SU-DHL-6 (cell line): ENCODE data around the gene ARHGEF1.
A peak's percentile ranks its signal among the peaks of the same experiment; 100 is the strongest.

Experiments
- H2AFZ ChIP-seq: fragments of 200-600 bp; sonication (generic); 2 replicates; pipeline ENCODE4 v1.6.1; 2014; ENCODE audit warnings: low read depth, mild to moderate bottlenecking, moderate library complexity, mixed read lengths, antibody characterized with exemption, low read length; ENCODE audit not compliant: severe bottlenecking
- H3F3A ChIP-seq: fragments of 200-600 bp; shearing (Covaris generic); 2 replicates; pipeline ENCODE4 v1.6.0; 2016; ENCODE audit warnings: antibody characterized with exemption, mild to moderate bottlenecking; ENCODE audit not compliant: insufficient read depth
- H3K27ac ChIP-seq: fragments of 200-600 bp; sonication (generic); 2 replicates; pipeline ENCODE4 v1.5.1; 2016; ENCODE audit warnings: low read depth, mild to moderate bottlenecking, low read length, moderate library complexity, mixed read lengths
- H3K27me3 ChIP-seq: fragments of 200-600 bp; sonication (generic), shearing (Covaris generic); 2 replicates; pipeline ENCODE4 v1.6.0; 2014; ENCODE audit warnings: mild to moderate bottlenecking, low read length
- H3K36me3 ChIP-seq: fragments of 200-600 bp; sonication (generic); 2 replicates; pipeline ENCODE4 v1.6.1; 2014; ENCODE audit warnings: mild to moderate bottlenecking, low read length, mixed read lengths
- H3K4me2 ChIP-seq: fragments of 300-600, 200-600 bp; shearing (Covaris generic), sonication (generic); 2 replicates; pipeline ENCODE4 v1.6.0; 2014; ENCODE audit warnings: low read length, low read depth, mild to moderate bottlenecking; ENCODE audit not compliant: poor library complexity, severe bottlenecking
- H3K4me3 ChIP-seq: fragments of 200-600 bp; sonication (generic); 2 replicates; pipeline ENCODE4 v1.5.1; 2014; ENCODE audit warnings: antibody characterized with exemption, low read length, mild to moderate bottlenecking, mixed read lengths; ENCODE audit not compliant: insufficient read depth, poor library complexity, severe bottlenecking
- H3K79me2 ChIP-seq: fragments of 200-600 bp; sonication (generic); 2 replicates; pipeline ENCODE4 v1.6.1; 2014; ENCODE audit warnings: mild to moderate bottlenecking, low read length, moderate library complexity; ENCODE audit not compliant: insufficient read depth
- H3K9ac ChIP-seq: fragments of 200-600 bp; sonication (generic); 2 replicates; pipeline ENCODE4 v1.7.0; 2014; ENCODE audit warnings: mild to moderate bottlenecking, low read length
- H3K9me2 ChIP-seq: fragments of 200-600 bp; sonication (generic); replicated peaks from 2 replicates; pipeline ENCODE4 v1.6.1; 2014; ENCODE audit warnings: low read length; ENCODE audit not compliant: insufficient read depth
- H3K9me3 ChIP-seq: fragments of 200-600 bp; sonication (generic); 2 replicates; pipeline ENCODE4 v1.6.1; 2014; ENCODE audit warnings: low read length, mixed read lengths; ENCODE audit not compliant: insufficient read depth
- H4K20me1 ChIP-seq: fragments of 200-600 bp; sonication (generic); 2 replicates; pipeline ENCODE4 v1.6.1; 2014; ENCODE audit warnings: low read depth, mild to moderate bottlenecking, antibody characterized with exemption, low read length, moderate library complexity, mixed read lengths
- EZH2phosphoT487 ChIP-seq: fragments of 200-600 bp; sonication (generic), shearing (Covaris generic); conservative IDR thresholded peaks from 2 replicates; pipeline ENCODE4 v1.6.1; 2018; ENCODE audit warnings: mild to moderate bottlenecking, antibody characterized with exemption, low read length, moderate library complexity, mixed read lengths
- TF ChIP-seq, protein P1 (sequence below): fragments of 200-600 bp; sonication (generic); IDR thresholded peaks from one replicate; pipeline ENCODE4 v1.5.1; 2017; ENCODE audit warnings: antibody characterized with exemption, mild to moderate bottlenecking, low read length, moderate library complexity; ENCODE audit not compliant: insufficient read depth, poor library complexity, severe bottlenecking

The ARHGEF1 gene

DNA sequence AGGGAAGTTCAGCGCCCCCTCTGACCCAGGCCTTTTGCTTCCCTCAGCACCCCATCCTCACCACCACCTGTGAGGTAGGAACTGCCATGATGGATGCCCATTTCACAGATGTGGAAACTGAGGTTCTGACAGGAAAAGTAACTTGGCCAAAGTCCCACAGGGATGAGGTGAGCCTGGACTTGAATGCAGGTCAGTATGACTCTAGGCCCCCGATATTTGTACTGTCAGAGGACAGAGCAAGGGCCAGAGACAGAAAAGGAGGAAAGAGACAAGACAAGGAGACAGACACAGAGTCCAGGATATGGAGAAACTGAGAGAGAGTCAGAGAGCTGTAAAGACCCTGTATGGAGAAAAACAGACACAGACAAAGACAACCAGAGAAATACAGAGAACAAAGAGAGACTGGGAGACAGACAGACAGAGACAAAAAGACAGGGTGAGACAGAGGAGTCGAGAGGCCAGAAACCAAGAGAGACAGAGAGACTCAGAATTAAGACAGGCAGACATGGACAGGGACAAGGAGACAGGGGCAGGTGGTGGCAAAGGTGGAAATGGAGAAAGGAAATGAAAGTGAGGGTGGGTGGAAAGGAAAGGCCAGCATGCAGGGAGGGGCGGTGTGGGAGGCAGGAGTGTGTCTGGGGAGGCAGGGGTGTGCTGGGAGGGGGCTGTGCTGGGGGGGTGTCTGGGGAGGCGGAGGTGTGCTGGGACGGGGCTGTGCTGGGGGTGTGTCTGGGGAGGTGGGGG, 40.2 kb downstream of the ARHGEF1 start:
- no peak for TF ChIP-seq EZH2phosphoT487
- TF ChIP-seq, protein P1, sequence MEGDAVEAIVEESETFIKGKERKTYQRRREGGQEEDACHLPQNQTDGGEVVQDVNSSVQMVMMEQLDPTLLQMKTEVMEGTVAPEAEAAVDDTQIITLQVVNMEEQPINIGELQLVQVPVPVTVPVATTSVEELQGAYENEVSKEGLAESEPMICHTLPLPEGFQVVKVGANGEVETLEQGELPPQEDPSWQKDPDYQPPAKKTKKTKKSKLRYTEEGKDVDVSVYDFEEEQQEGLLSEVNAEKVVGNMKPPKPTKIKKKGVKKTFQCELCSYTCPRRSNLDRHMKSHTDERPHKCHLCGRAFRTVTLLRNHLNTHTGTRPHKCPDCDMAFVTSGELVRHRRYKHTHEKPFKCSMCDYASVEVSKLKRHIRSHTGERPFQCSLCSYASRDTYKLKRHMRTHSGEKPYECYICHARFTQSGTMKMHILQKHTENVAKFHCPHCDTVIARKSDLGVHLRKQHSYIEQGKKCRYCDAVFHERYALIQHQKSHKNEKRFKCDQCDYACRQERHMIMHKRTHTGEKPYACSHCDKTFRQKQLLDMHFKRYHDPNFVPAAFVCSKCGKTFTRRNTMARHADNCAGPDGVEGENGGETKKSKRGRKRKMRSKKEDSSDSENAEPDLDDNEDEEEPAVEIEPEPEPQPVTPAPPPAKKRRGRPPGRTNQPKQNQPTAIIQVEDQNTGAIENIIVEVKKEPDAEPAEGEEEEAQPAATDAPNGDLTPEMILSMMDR: no peak
- peak overlapping the region; percentile 21; the same call in 1 of the 2 replicates for H3K9ac ChIP-seq
- H3K27ac ChIP-seq: peak overlapping the region; percentile 77
- H3K27me3 ChIP-seq: no peaks in the 10 kb centered on the region
- H3K9me2 ChIP-seq: no peaks in the 10 kb centered on the region
- no peaks in the 10 kb centered on the region for H3K9me3 ChIP-seq
- no peaks in the 10 kb centered on the region for H4K20me1 ChIP-seq
- H3K4me2 ChIP-seq: peak overlapping the region; percentile 18
- no peak overlapping the region for H2AFZ ChIP-seq
- H3K36me3 ChIP-seq: no peaks in the 10 kb centered on the region
- peaks cover 21% of the 10 kb centered on the region for H3K79me2 ChIP-seq
- H3F3A ChIP-seq: peaks cover 6% of the 10 kb centered on the region; the same call in 1 of the 2 replicates
- no peak overlapping the region for H3K4me3 ChIP-seq

DNA sequence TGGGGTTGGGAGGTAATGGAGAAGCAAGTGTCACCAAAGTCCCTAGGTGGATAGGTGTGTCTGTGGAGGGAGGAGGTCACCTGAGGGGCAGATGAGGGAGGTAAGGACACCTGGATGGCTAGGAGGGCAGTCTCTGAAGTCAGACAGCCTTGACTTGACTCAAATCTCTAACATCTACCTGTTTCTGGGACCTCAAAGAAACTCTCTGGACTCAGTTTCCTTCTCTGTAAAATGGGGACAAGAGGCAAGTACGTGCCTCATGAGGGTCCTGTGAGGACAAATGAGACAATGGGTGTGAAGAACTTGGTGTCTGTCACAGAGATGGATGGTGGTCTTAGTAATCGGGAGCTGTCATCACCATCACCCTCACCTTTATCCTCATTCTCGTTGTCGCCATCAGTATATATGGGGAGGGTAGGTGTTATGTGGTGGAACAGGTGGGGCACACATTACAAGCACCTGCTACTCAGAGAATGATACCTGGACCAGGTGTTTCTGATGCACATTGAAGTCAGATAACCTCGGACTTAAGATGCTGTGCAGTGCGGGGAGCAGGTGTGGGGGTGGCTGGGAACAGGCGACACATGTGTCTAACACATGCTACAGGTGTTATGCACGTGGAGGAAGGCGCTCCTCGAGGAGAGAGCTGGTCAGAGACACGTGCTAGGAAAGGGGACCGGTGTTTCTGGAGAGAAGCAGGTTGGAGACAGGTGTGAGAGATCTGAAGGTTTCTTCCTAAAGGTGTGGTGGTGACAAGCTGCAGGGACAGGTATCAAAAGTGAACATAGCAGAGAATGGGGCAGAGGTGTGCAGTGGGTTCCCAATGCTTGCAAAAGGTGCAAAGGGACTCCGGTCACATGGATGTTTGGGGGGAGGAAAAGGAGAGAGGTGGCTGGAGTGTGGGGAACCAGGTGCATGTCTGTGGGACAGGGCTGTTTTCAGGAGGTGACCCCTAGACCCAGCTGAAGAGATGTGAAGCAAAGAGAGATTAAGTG, 41.5 kb downstream of the ARHGEF1 start:
- TF ChIP-seq, protein P1: no peak
- TF ChIP-seq EZH2phosphoT487: no peak
- peaks cover 6% of the 10 kb centered on the region; the same call in 1 of the 2 replicates for H3F3A ChIP-seq

GRCh38 chr19:41925208-41926003, 42.4 kb downstream of the ARHGEF1 start:
- TF ChIP-seq, protein P1: no peak
- no peak for TF ChIP-seq EZH2phosphoT487
- Histone ChIP-seq H3K79me2 (peaks cover 17% of the 10 kb centered on the region), H3K4me2 (no peak overlapping the region), H3F3A (peaks cover 14% of the 10 kb centered on the region), H3K27me3 (no peaks in the 10 kb centered on the region), H3K4me3 (no peak overlapping the region), H2AFZ (no peak overlapping the region), H4K20me1 (no peaks in the 10 kb centered on the region), H3K9ac (no peak overlapping the region), H3K27ac (0 out of 2 replicates have a peak overlapping the region, but pooled peaks have one; percentile 13), H3K36me3 (no peaks in the 10 kb centered on the region), H3K9me3 (no peaks in the 10 kb centered on the region), H3K9me2 (no peaks in the 10 kb centered on the region)

More for the DNA sequence above, 41.5 kb downstream of the ARHGEF1 start:
- H3K27ac ChIP-seq: 0 out of 2 replicates have a peak overlapping the region, but pooled peaks have one; percentile 13
- H3K27me3 ChIP-seq: no peaks in the 10 kb centered on the region
- H3K9me2 ChIP-seq: no peaks in the 10 kb centered on the region
- peaks cover 17% of the 10 kb centered on the region for H3K79me2 ChIP-seq
- H3K4me3 ChIP-seq: no peak overlapping the region
- H2AFZ ChIP-seq: no peak overlapping the region
- no peaks in the 10 kb centered on the region for H4K20me1 ChIP-seq
- no peaks in the 10 kb centered on the region for H3K9me3 ChIP-seq
- H3K4me2 ChIP-seq: no peak overlapping the region
- H3K36me3 ChIP-seq: no peaks in the 10 kb centered on the region
- no peak overlapping the region for H3K9ac ChIP-seq
